WTC11 (cell line): ENCODE measurements around the gene FALEC. TPM values are rescaled to one million over a fixed set of nuclear protein-coding genes. Genes with fewer than 3 reads are reported as not detected.
"Not testable (repeated sequence)": the region's sequence is repeated elsewhere in the genome, so short reads cannot be mapped to it uniquely, and the experiment has no call there.

Experiments
- ATAC-seq: fragments of 200-7000 bp; cut with Tn5 transposase; 2 replicates; pipeline ENCODE4 v1.10.0; 2021; ENCODE audit warnings: mild to moderate bottlenecking, moderate library complexity
- CTCF ChIA-PET: fragments of 300-600 bp; sonication (Branson Sonifier 250); formaldehyde crosslinking; loops from one replicate; lab custom pipeline; 2021; ENCODE audit warnings: antibody characterized with exemption; lab: Charles Lee
- POLR2A ChIA-PET: fragments of 350-600 bp; sonication (Branson Sonifier 250); formaldehyde crosslinking; loops from one replicate; lab custom pipeline; 2021; ENCODE audit warnings: antibody characterized with exemption; lab: Charles Lee
- DNase-seq: peaks from one replicate; pipeline ENCODE4 v3.0.0; 2021; ENCODE audit warnings: low spot score
- H3K27ac Mint-ChIP-seq: 2 replicates; pipeline ENCODE4 v1.8.0; 2021; ENCODE audit warnings: mixed read lengths
- H3K27me3 Mint-ChIP-seq: 2 replicates; pipeline ENCODE4 v1.8.0; 2021; ENCODE audit warnings: low read depth, mild to moderate bottlenecking, moderate library complexity, mixed read lengths
- H3K36me3 Mint-ChIP-seq: 2 replicates; pipeline ENCODE4 v1.8.0; 2021; ENCODE audit warnings: mixed read lengths
- H3K4me1 Mint-ChIP-seq: 2 replicates; pipeline ENCODE4 v1.8.0; 2022; ENCODE audit warnings: mixed read lengths
- H3K4me3 Mint-ChIP-seq: 2 replicates; pipeline ENCODE4 v1.8.0; 2021; ENCODE audit warnings: mild to moderate bottlenecking, moderate library complexity, mixed read lengths
- H3K9me3 Mint-ChIP-seq: 2 replicates; pipeline ENCODE4 v1.8.0; 2021; ENCODE audit warnings: mixed read lengths
- CBFB ChIP-seq: sonication (generic); formaldehyde crosslinking; IDR thresholded peaks from 2 replicates; pipeline ENCODE4 v1.8.1; 2022; ENCODE audit warnings: mild to moderate bottlenecking, low read depth, missing genetic modification reagents
- CREM ChIP-seq: sonication (generic); formaldehyde crosslinking; IDR thresholded peaks from 2 replicates; pipeline ENCODE4 v1.8.1; 2022; ENCODE audit warnings: mild to moderate bottlenecking, missing genetic modification reagents, moderate library complexity
- ELF4 ChIP-seq: sonication (generic); formaldehyde crosslinking; IDR thresholded peaks from 2 replicates; pipeline ENCODE4 v1.8.1; 2022; ENCODE audit warnings: low read depth, mild to moderate bottlenecking, moderate library complexity, missing genetic modification reagents
- ETV6 ChIP-seq: sonication (generic); formaldehyde crosslinking; IDR thresholded peaks from 2 replicates; pipeline ENCODE4 v1.8.1; 2022; ENCODE audit warnings: mild to moderate bottlenecking, missing genetic modification reagents
- FOXJ3 ChIP-seq: sonication (generic); formaldehyde crosslinking; IDR thresholded peaks from 2 replicates; pipeline ENCODE4 v1.9.0; 2021; ENCODE audit warnings: missing genetic modification reagents, mild to moderate bottlenecking, borderline replicate concordance
- FOXP1 ChIP-seq: sonication (generic); formaldehyde crosslinking; IDR thresholded peaks from 2 replicates; pipeline ENCODE4 v1.8.0; 2022; ENCODE audit warnings: missing genetic modification reagents, mild to moderate bottlenecking, moderate library complexity, borderline replicate concordance
- GABPB1 ChIP-seq: sonication (generic); formaldehyde crosslinking; IDR thresholded peaks from 2 replicates; pipeline ENCODE4 v1.8.1; 2023; ENCODE audit warnings: mild to moderate bottlenecking, missing genetic modification reagents
- GTF2I ChIP-seq: fragments of 250-450 bp; sonication (Bioruptor Pico); conservative IDR thresholded peaks from 2 replicates; pipeline ENCODE4 v1.4.0; 2021; ENCODE audit warnings: mild to moderate bottlenecking
- IRF2 ChIP-seq: sonication (generic); formaldehyde crosslinking; IDR thresholded peaks from 2 replicates; pipeline ENCODE4 v1.8.0; 2022; ENCODE audit warnings: low read depth, missing genetic modification reagents, borderline replicate concordance
- JAZF1 ChIP-seq: fragments of 250-450 bp; sonication (Bioruptor Pico); IDR thresholded peaks from 2 replicates; pipeline ENCODE4 v1.9.0; 2021; ENCODE audit warnings: moderate library complexity, mild to moderate bottlenecking, inconsistent platforms
- MYBL2 ChIP-seq: sonication (generic); formaldehyde crosslinking; IDR thresholded peaks from 2 replicates; pipeline ENCODE4 v1.8.1; 2023; ENCODE audit warnings: mild to moderate bottlenecking, moderate library complexity, missing genetic modification reagents
- NFYB ChIP-seq: sonication (generic); formaldehyde crosslinking; conservative IDR thresholded peaks from 2 replicates; pipeline ENCODE4 v1.8.0; 2022; ENCODE audit warnings: low read depth, missing genetic modification reagents
- ZNF121 ChIP-seq: sonication (generic); formaldehyde crosslinking; IDR thresholded peaks from 2 replicates; pipeline ENCODE4 v1.8.0; 2023; ENCODE audit warnings: missing genetic modification reagents
- ZNF232 ChIP-seq: sonication (generic); formaldehyde crosslinking; IDR thresholded peaks from 2 replicates; pipeline ENCODE4 v1.8.0; 2022; ENCODE audit warnings: mild to moderate bottlenecking, missing genetic modification reagents
- ZNF423 ChIP-seq: fragments of 250-450 bp; sonication (Bioruptor Pico); IDR thresholded peaks from 2 replicates; pipeline ENCODE4 v2.1.2; 2022; ENCODE audit warnings: mild to moderate bottlenecking, moderate library complexity
- total RNA-seq: library from RNA; stranded (reverse); gene quantifications from 3 replicates; pipeline ENCODE4 v1.2.3, GENCODE V29; 2021
- TF ChIP-seq, protein P1 (sequence below): fragments of 200-600 bp; IDR thresholded peaks from 2 replicates; pipeline ENCODE4 v1.8.0; 2022; ENCODE audit warnings: antibody characterized with exemption

Gene FALEC
- total RNA-seq, 1 experiment from 2014 or later, result 1.2 TPM

DNA sequence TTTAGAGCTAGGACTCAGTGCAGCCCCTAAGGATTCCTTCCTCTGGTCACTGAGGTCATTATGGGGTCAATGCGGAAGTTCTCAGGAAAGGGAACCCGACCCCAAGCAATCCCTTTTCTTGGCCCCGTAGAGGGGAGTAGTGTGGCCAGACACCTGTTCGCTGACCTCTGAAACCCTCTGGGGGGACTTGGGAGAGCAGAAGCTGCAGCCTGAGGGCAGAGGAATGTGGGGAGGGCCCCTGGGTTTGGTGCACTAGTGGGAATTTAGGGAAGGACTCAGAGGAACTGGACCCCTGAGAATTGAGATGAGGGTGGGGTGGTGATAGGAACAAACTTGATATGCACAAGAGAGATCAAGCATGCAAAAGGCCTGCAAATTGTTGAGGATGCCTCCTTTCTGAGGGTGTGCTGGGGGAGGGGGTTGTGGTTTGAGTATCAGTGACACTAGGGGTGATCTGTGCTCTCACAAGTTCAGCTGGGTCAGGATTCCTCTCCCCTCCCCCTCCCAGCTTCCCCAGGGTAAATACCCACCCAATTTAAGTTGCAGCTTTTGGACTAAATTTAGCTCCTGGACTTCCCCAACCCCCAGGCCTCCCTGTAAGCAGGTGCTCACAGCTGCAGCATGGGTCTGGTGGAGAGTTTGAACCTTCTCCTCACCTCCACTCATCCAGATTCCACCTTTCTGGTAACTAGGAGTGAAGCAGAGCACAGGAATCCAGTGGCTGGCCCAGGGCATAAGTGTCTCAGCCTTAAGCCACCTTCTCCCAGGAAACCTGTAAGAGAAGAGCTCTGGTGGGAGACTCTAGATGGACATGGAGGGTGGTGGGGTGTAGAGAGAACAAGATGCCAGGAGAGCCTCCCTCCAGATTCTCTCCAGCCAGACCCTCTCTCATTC, 47.1 kb downstream of the FALEC start:
- TF ChIP-seq ETV6 (CRISPR knock-in tag), result no peak
- no peak for TF ChIP-seq CBFB (CRISPR knock-in tag)
- Mint-ChIP-seq H3K27ac (peak overlapping the region; percentile 98), H3K9me3 (no peaks in the 10 kb centered on the region), H3K27me3 (no peaks in the 10 kb centered on the region), H3K4me3 (peak overlapping the region; percentile 92), H3K36me3 (no peaks in the 10 kb centered on the region), H3K4me1 (peaks cover 59% of the 10 kb centered on the region)
- DNase-seq (peak; percentile 44), ATAC-seq (peak; percentile 3)
- POLR2A ChIA-PET, result interaction anchor here (0.6 to 6.4 kb wide), 12 partner anchors 8 to 414 kb away, joined by 3 to 188 read pairs (median 4); partner anchors contain the start of genes ENSA, GOLPH3L, MCL1 and RPRD2
- CTCF ChIA-PET, result interaction anchor here (0.5 to 7.9 kb wide), 13 partner anchors 8 to 185 kb away, joined by 3 to 144 read pairs (median 10); partner anchors contain the start of genes ADAMTSL4, ENSA, FALEC and MCL1

DNA sequence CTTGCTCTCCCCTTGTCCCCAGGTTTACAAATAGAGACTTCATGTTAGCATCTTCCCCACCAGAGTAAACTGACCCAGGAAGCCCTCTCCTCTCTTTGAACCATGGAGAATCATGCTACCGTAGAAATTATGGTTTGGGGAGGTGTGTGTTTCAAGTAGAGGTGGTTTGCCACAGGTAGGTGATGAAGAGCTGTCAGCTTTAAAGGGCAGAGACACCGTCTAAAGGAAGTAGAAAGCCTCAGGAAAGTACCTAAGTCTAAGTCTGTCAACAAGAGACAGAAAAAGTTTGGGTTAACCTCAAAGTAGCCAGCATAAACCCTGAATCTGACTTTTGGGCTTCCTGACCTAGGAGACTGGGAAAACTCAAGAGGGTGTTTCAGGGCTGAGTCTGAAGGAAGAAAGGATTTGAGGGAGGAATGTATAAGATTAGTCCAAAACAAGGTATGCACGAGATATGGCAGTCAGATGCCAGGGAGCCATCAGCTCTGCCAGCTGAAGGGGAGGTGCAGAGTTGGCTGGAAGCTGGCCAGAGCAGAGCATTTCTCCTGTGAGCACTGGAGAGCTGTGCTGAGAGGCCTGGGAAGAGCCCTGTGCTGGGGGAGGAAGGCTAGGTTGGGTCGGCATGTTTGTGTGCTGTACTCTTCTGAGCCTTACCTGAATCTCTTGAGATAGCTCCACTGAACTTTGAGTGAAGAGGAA, 47.9 kb downstream of the FALEC start:
- ChIA-PET POLR2A (interaction anchor here (0.6 to 6.4 kb wide), 3 partner anchors 13 to 66 kb away, joined by 3 to 188 read pairs (median 4); partner anchors contain the start of genes ENSA and MCL1), CTCF (interaction anchor here (4.0 to 7.9 kb wide), 3 partner anchors 16 to 58 kb away, joined by 53 to 144 read pairs (median 59); partner anchors contain the start of gene MCL1)
- TF ChIP-seq MYBL2 (CRISPR knock-in tag) (no peak), NFYB (no peak), ELF4 (CRISPR knock-in tag) (no peak)
- peak overlapping the region; percentile 4; the same call in 1 of the 2 replicates for H3K4me3 Mint-ChIP-seq
- peak overlapping the region; percentile 98 for H3K27ac Mint-ChIP-seq
- H3K36me3 Mint-ChIP-seq, result no peaks in the 10 kb centered on the region
- ATAC-seq (no peak), DNase-seq (no peak)
- no peaks in the 10 kb centered on the region for H3K9me3 Mint-ChIP-seq
- H3K4me1 Mint-ChIP-seq, result peaks cover 67% of the 10 kb centered on the region
- no peaks in the 10 kb centered on the region for H3K27me3 Mint-ChIP-seq

DNA sequence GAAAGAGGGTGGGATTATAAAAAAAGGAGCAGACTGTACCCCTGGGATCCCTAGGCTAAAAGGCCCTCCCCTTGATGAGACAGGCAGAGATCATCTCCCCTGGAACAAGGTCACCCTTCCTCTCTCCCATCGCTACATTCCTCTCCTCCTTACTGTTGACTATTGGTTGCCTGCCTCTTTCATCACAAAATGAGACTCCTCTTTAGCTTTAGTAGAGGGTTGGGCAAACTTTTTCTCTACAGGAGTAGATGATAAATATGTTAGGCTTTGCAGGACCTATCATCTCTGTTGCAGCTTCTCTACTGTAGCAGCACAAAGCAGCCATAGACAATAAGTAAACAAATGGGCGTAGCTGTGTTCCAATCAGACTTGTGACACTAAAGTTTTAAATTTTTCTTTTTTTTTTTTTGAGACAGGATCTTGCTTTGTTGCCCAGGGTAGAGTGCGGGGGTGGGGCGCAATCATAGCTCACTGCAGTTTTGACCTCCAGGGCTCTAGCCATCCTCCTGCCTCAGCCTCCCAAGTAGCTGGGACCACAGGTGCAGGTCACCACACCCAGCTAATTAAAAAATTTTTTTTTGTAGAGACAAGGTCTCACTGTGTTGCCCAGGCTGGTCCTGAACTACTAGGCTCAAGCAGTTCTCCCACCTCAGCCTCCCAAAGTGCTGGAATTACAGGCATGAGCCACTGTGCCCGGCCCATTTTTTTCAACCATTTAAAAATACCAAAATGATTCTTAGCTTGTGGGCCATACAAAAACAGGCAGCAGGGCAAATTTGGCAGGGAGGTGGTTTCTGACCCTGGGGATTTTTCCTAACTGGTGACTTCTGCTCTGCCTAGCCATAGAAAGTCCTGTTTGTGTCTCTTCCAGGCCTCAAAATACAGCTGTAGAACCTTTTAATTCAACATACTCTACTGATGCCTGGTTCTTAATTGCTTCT, 48.8 kb downstream of the FALEC start:
- Mint-ChIP-seq H3K9me3 (no peaks in the 10 kb centered on the region), H3K4me3 (no peak overlapping the region), H3K27me3 (no peaks in the 10 kb centered on the region), H3K4me1 (peaks cover 75% of the 10 kb centered on the region), H3K36me3 (no peaks in the 10 kb centered on the region), H3K27ac (peak overlapping the region; percentile 98)
- DNase-seq, result no peak
- no peak for ATAC-seq
- CTCF ChIA-PET, result no interaction called here
- POLR2A ChIA-PET, result interaction anchor here (0.6 to 6.4 kb wide), 3 partner anchors 12 to 48 kb away, joined by 4 to 188 read pairs (median 4); partner anchors contain the start of gene MCL1
- TF ChIP-seq GABPB1 (CRISPR knock-in tag), result peak; percentile 75; the same call in 1 of the 2 replicates
- TF ChIP-seq, protein P1, sequence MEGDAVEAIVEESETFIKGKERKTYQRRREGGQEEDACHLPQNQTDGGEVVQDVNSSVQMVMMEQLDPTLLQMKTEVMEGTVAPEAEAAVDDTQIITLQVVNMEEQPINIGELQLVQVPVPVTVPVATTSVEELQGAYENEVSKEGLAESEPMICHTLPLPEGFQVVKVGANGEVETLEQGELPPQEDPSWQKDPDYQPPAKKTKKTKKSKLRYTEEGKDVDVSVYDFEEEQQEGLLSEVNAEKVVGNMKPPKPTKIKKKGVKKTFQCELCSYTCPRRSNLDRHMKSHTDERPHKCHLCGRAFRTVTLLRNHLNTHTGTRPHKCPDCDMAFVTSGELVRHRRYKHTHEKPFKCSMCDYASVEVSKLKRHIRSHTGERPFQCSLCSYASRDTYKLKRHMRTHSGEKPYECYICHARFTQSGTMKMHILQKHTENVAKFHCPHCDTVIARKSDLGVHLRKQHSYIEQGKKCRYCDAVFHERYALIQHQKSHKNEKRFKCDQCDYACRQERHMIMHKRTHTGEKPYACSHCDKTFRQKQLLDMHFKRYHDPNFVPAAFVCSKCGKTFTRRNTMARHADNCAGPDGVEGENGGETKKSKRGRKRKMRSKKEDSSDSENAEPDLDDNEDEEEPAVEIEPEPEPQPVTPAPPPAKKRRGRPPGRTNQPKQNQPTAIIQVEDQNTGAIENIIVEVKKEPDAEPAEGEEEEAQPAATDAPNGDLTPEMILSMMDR, result no peak
- peak; percentile 87 for TF ChIP-seq ZNF121 (CRISPR knock-in tag)
- 0 out of 2 replicates have a peak, but pooled peaks have one; percentile 58 for TF ChIP-seq GTF2I
- TF ChIP-seq NFYB, result no peak
- no peak for TF ChIP-seq ZNF423 (CRISPR knock-in tag)
- TF ChIP-seq FOXP1 (CRISPR knock-in tag), result no peak
- TF ChIP-seq CBFB (CRISPR knock-in tag), result no peak
- TF ChIP-seq IRF2, result no peak
- no peak for TF ChIP-seq FOXJ3 (CRISPR knock-in tag)
- TF ChIP-seq ZNF232 (CRISPR knock-in tag), result no peak
- TF ChIP-seq JAZF1 (CRISPR knock-in tag), result no peak
- no peak for TF ChIP-seq CREM (CRISPR knock-in tag)

DNA sequence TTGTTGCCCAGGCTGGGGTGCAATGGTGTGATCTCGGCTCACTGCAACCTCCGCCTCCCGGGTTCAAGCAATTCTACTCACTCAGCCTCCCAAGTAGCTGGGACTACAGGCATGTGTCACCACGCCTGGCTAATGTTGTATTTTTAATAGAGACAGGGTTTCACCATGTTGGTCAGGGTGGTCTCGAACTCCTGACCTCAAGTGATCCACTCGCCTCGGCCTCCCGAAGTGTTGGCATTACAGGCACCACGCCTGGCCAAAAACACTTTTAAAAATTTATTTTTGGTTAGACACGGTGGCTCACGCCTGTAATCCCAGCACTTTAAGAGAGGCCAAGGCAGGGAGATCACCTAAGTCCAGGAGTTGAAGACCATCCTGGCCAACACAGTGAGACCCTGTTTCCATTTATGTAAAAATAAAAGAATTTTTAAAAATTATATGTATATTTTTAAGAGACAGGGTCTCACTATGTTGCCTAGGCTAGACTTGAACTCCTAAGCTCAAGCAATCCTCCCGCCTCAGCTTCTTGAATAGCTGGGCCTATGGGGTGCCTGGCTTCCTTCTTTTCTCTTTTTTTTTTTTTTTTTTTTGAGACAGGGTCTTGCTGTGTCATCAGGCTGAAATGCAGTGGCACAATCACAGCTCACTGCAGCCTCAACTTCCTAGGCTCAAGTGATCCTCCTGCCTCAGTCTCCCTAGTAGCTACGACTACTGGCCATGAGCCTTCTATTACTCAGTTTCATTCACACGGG, 49.9 kb downstream of the FALEC start:
- not testable (repeated sequence) for H3K27me3 Mint-ChIP-seq, H3K36me3 Mint-ChIP-seq, DNase-seq, H3K4me3 Mint-ChIP-seq, ATAC-seq, H3K9me3 Mint-ChIP-seq
- POLR2A ChIA-PET, result interaction anchor here (0.7 to 6.4 kb wide), 4 partner anchors 11 to 57 kb away, joined by 4 to 188 read pairs (median 7); partner anchors contain the start of gene MCL1
- H3K27ac Mint-ChIP-seq, result peak overlapping the region; percentile 100
- CTCF ChIA-PET, result interaction anchor here (1.1 to 1.2 kb wide), 2 partner anchors 28 to 77 kb away, joined by 3 to 4 read pairs; no protein-coding TSS in a partner anchor
- peaks cover 81% of the 10 kb centered on the region for H3K4me1 Mint-ChIP-seq
